Body of pancreas (tissue), 4 donors: Measurements from ENCODE around the gene TNIP1. TPM values are rescaled to one million over a fixed set of nuclear protein-coding genes. Genes with fewer than 3 reads are reported as not detected.

Source experiments
- ATAC-seq: fragments of 150-250 bp; one replicate; pipeline ENCODE4 v1.9.1; 2016
- DNase-seq, 4 donors: peaks; one replicate each; pipeline ENCODE4 v3.0.0-alpha.2; 2019
- H3K27ac ChIP-seq, 4 donors: fragments of 200-600 bp; sonication (generic); 1 replicate in 3 of 4; 2 replicates in 1 of 4; pipeline versions ENCODE4 v1.5.1 to v1.6.1; 2016 to 2019; ENCODE audit warnings: mild to moderate bottlenecking in 1 of 4, mixed read lengths in 1 of 4, moderate library complexity in 1 of 4
- H3K27me3 ChIP-seq, 2 donors: fragments of 200-600 bp; sonication (generic); one replicate each; pipeline ENCODE4 v1.6.0; 2016; ENCODE audit warnings: mild to moderate bottlenecking in 1 of 2
- H3K36me3 ChIP-seq, 2 donors: fragments of 200-600 bp; sonication (generic); replicated peaks in 1 of 2; 2 replicates each; pipeline ENCODE4 v1.5.1; 2016; ENCODE audit warnings: low read depth in 2 of 2; ENCODE audit not compliant: insufficient read depth in 1 of 2
- H3K4me1 ChIP-seq: fragments of 200-600 bp; sonication (generic); one replicate; pipeline ENCODE4 v1.6.0; 2016
- H3K4me3 ChIP-seq, 2 donors: fragments of 200-600 bp; sonication (generic); 1 replicate in 1 of 2; 2 replicates in 1 of 2; pipeline ENCODE4 v1.5.1; 2016 to 2019
- H3K9me3 ChIP-seq, 3 donors: fragments of 200-600 bp; sonication (generic); 1 replicate in 2 of 3; 2 replicates in 1 of 3; pipeline ENCODE4 v1.5.1; 2016
- CTCF ChIP-seq, 7 experiments: fragments of 450-650 bp in 4 of 7; fragments of 200-600 bp in 3 of 7; sonication (generic) in 3 of 7; IDR thresholded peaks; one replicate each; pipeline ENCODE4 v1.5.1; 2016 to 2019; ENCODE audit warnings: antibody characterized with exemption in 7 of 7
- POLR2A ChIP-seq, 3 donors: fragments of 450-650 bp; IDR thresholded peaks; one replicate each; pipeline ENCODE4 v1.6.1; 2016; ENCODE audit warnings: antibody characterized with exemption in 3 of 3, mild to moderate bottlenecking in 2 of 3
- WGBS, 2 donors: methylation state at CpG; one replicate each; pipeline ENCODE4 v1.1.5; 2017; 5-methylcytosine and 5-hydroxymethylcytosine counted together
- intact Hi-C: fragments of 100-400 bp; cut with DNase I; formaldehyde crosslinking; loops from one replicate; pipeline ENCODE4 v1.15.1; 2023
- total RNA-seq, 2 donors: library from RNA; depleted of rRNA; stranded (reverse); fragments of >200 nt; gene quantifications; one replicate each; pipeline ENCODE4 v1.1.0, GENCODE V29; 2016

Gene TNIP1
- total RNA-seq, 2 donors from 2014 or later: 89.3 to 111 TPM

- TF ChIP-seq CTCF (IDR thresholded peaks at IDR 0.05): no peak
- no peak for TF ChIP-seq POLR2A (IDR thresholded peaks at IDR 0.05)
- peak overlapping the region in 3 of 4 donors; percentile 94 to 97 (median 96) for H3K27ac ChIP-seq
- H3K36me3 ChIP-seq: no peaks in the 10 kb centered on the region
- DNase-seq (no peak), ATAC-seq (no peak)
- no peaks in the 10 kb centered on the region for H3K27me3 ChIP-seq
- H3K4me1 ChIP-seq: peaks cover 62% of the 10 kb centered on the region
- no peaks in the 10 kb centered on the region for H3K9me3 ChIP-seq
- 92 to 96% methylated on average over 4 to 9 of the region's 9 CpGs for WGBS, 2 donors
- H3K4me3 ChIP-seq: no peak overlapping the region
- intact Hi-C loops: no loop called here
Measured at GRCh38 chr5:151077419-151077818, 3.4 kb downstream of the TNIP1 start.

- Histone ChIP-seq H3K27ac (peak overlapping the region in 2 of 4 donors; percentile 3 to 96), H3K4me3 (no peak overlapping the region), H3K36me3 (no peaks in the 10 kb centered on the region), H3K27me3 (no peaks in the 10 kb centered on the region), H3K4me1 (peaks cover 63% of the 10 kb centered on the region), H3K9me3 (no peaks in the 10 kb centered on the region)
- DNase-seq (no peak), ATAC-seq (no peak)
- intact Hi-C loops: no loop called here
- TF ChIP-seq POLR2A (IDR thresholded peaks at IDR 0.05) (no peak), CTCF (IDR thresholded peaks at IDR 0.05) (no peak)
- WGBS, 2 donors: 91 to 94% methylated on average over 6 of the region's 6 CpGs
Measured at GRCh38 chr5:151076616-151077015, 4.2 kb downstream of the TNIP1 start.

GRCh38 chr5:151075698-151076331 lies 5.0 kb downstream of the TNIP1 start:
- ATAC-seq (peak; percentile 61), DNase-seq (peak; percentile 69 to 88 (median 82))
- Histone ChIP-seq H3K27me3 (no peaks in the 10 kb centered on the region), H3K4me1 (peaks cover 70% of the 10 kb centered on the region), H3K27ac (peak overlapping the region; percentile 4 to 96 (median 33)), H3K36me3 (no peaks in the 10 kb centered on the region), H3K4me3 (no peak overlapping the region), H3K9me3 (no peaks in the 10 kb centered on the region)
- no peak for TF ChIP-seq CTCF (IDR thresholded peaks at IDR 0.05)
- peak in 2 of 3 donors; percentile 10 to 26 for TF ChIP-seq POLR2A (IDR thresholded peaks at IDR 0.05)
- intact Hi-C loops: no loop called here
- 30 to 39% methylated on average over 2 to 5 of the region's 5 CpGs for WGBS, 2 donors

GRCh38 chr5:151074557-151074956 lies 6.3 kb downstream of the TNIP1 start:
- no peak overlapping the region for H3K4me3 ChIP-seq
- peaks cover 78% of the 10 kb centered on the region for H3K4me1 ChIP-seq
- no peak for DNase-seq
- TF ChIP-seq CTCF (IDR thresholded peaks at IDR 0.05) (no peak), POLR2A (IDR thresholded peaks at IDR 0.05) (no peak)
- H3K27me3 ChIP-seq: no peaks in the 10 kb centered on the region
- no peaks in the 10 kb centered on the region for H3K9me3 ChIP-seq
- no peak overlapping the region for H3K27ac ChIP-seq
- intact Hi-C loops: loop anchor here (5.0 kb wide), 1 partner anchor 33 kb away; no protein-coding TSS in a partner anchor
- 95 to 96% methylated on average over 2 of the region's 2 CpGs for WGBS, 2 donors
- no peaks in the 10 kb centered on the region for H3K36me3 ChIP-seq
- no peak for ATAC-seq

GRCh38 chr5:151073280-151073679 lies 7.6 kb downstream of the TNIP1 start:
- no peak for ATAC-seq
- 90 to 95% methylated on average over 2 of the region's 2 CpGs for WGBS, 2 donors
- H3K36me3 ChIP-seq: no peaks in the 10 kb centered on the region
- H3K27me3 ChIP-seq: no peaks in the 10 kb centered on the region
- H3K4me3 ChIP-seq: no peak overlapping the region
- intact Hi-C loops: loop anchor here (5.0 kb wide), 1 partner anchor 34 kb away; no protein-coding TSS in a partner anchor
- H3K4me1 ChIP-seq: peaks cover 78% of the 10 kb centered on the region
- no peak for TF ChIP-seq POLR2A (IDR thresholded peaks at IDR 0.05)
- TF ChIP-seq CTCF (IDR thresholded peaks at IDR 0.05): no peak
- no peak for DNase-seq
- no peak overlapping the region for H3K27ac ChIP-seq
- H3K9me3 ChIP-seq: no peaks in the 10 kb centered on the region
